ENCODE measurements around the gene ENTREP3. TPM values are rescaled to one million over a fixed set of nuclear protein-coding genes. Genes with fewer than 3 reads are reported as not detected.
A peak's percentile ranks its signal among the peaks of the same experiment; 100 is the strongest.
"Not testable (repeated sequence)": the region's sequence is repeated elsewhere in the genome, so short reads cannot be mapped to it uniquely, and the experiment has no call there.

ENTREP3 gene
- total RNA-seq, 3 donors from 2014 or later: 8.2 to 12.1 (median 10.2) TPM

DNA sequence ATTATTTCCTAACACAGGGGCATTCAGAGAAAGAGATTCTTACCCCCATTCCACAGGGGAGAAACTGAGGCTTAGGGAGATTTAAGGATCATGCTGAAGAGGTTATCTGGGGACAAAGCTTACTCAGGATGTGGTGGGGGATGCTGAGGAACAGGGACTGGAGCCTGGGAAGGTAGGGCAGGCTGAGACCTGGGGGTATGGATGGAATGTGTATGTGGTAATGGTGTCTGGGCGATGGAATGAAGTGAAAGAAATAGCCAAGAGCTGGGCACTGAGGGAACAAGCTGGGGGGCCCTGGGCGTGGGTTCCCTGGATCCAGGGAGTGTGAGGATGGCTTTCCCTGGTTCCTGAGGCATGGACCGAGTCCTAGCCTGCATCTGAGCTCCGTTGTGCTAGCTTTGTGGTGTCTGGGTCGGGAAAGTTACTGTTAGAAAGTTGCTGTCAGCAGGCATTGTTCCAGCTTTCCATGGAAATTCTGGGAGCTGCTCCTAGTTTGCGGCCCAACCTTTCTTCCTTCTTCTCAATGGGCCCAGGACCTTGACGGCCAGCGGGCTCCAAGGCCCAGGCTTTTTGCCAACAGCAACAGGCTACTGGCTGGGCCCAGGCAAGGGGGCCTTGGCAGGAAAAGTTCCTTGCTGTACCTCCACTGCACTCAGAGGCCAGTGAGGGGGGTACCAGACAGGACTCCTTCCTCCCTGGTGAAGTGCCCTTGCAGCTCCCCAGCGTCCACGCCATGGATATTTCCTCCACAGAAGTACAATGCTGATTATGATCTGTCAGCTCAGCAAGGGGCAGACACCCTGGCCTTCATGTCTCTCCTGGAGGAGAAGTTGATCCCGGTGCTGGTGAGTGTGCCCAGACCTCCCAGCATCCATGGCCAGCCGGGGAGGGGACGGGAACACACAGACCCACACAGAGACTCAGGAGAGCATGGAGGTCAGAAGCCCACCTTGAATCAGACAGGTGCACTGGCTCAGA is 23.0 kb downstream of the ENTREP3 start:
- H3K27ac ChIP-seq: peak overlapping the region; percentile 50 to 72
- H3K4me1 ChIP-seq; H3K9me3 ChIP-seq; intact Hi-C loops (cut with DNase I; ENCODE audit: low total_unique reads); H3K4me3 ChIP-seq; H3K36me3 ChIP-seq; H3K27me3 ChIP-seq; DNase-seq (ENCODE audit: low spot score in 2 of 2): not testable (repeated sequence)

DNA sequence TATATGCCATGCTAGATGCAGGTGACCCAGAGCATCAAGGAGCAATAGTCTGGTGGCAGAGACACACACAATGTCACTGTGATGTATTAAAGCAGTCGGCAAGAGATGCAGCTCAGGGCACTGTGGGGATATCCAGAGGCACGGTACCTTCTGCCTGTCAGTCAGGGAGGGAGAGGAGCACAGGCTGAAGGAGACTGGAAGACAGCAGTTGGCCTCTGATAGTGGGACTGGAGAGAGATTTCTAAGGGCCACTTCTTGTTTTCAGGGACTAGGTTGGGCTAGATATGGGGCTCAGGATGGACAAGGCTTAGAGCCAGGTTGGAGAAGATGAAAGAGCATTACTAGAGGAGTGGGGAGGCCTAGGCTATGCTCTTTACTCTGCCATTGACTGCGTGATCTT is 24.0 kb downstream of the ENTREP3 start:
- H3K4me3 ChIP-seq; intact Hi-C loops (cut with DNase I; ENCODE audit: low total_unique reads); H3K27me3 ChIP-seq; H3K9me3 ChIP-seq; H3K4me1 ChIP-seq; DNase-seq (ENCODE audit: low spot score in 2 of 2); H3K36me3 ChIP-seq: not testable (repeated sequence)
- peak overlapping the region; percentile 19 to 50 for H3K27ac ChIP-seq

DNA sequence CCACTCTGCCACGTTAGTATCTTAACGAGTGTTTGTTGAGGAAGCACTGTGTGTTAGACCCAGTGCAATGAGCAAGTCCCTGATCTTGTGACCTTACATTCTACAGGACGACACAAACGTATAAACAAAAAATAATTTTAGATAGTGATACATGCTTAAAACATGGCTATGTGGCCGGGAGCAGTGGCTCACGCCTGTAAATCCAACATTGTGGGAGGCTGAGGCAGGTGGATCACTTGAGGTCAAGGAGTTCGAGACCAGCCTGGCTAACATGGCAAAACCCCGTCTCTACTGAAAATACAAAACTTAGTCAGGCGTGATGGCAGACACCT is 27.2 kb downstream of the ENTREP3 start:
- TF ChIP-seq, protein P1, sequence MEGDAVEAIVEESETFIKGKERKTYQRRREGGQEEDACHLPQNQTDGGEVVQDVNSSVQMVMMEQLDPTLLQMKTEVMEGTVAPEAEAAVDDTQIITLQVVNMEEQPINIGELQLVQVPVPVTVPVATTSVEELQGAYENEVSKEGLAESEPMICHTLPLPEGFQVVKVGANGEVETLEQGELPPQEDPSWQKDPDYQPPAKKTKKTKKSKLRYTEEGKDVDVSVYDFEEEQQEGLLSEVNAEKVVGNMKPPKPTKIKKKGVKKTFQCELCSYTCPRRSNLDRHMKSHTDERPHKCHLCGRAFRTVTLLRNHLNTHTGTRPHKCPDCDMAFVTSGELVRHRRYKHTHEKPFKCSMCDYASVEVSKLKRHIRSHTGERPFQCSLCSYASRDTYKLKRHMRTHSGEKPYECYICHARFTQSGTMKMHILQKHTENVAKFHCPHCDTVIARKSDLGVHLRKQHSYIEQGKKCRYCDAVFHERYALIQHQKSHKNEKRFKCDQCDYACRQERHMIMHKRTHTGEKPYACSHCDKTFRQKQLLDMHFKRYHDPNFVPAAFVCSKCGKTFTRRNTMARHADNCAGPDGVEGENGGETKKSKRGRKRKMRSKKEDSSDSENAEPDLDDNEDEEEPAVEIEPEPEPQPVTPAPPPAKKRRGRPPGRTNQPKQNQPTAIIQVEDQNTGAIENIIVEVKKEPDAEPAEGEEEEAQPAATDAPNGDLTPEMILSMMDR (IDR thresholded peaks at IDR 0.05): no peak
- no peak for TF ChIP-seq POLR2A (IDR thresholded peaks at IDR 0.05)
- no peak for TF ChIP-seq POLR2AphosphoS5 (IDR thresholded peaks at IDR 0.05)
- intact Hi-C loops (cut with DNase I; ENCODE audit: low total_unique reads): no loop called here

DNA sequence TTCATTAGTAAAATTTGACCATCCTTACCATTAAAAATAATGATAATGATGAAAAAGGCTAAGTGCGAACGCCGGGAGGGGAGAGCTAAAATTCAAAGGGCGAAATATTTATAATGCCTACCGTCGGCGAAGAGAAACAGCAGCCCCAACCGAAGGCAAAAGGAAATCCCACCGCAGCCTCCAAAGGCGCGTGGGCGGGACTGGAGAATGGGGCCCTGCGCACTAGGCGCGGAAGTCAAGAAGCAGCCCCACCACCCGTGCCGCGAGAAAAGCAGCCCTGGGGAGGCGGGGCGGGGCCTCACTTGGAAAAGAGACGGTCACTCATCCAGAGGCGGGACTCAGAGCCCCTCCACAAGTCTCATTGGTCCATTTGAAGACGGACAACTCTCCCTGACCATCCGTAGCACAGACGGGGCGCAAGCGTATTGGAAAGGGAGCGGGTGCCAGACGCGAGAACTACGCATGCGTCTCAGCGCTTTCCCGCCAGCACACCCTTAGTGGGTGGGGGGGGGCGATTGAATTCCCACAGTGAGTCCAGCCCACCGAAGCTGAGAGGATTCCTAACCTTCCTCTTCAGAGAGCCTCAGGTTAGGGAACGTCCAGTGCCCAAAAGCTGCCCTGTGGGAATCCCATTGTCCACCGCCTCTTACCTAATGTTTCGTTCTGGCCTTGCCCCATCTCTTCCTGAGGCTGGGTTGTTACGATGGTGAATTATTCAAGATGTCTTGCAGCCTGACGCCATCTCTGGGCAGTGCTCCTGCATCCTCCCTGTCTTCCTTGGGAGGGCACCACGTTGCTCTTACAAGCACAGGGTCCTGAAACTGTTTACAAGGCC is 27.8 kb downstream of the ENTREP3 start:
- Histone ChIP-seq H3K27ac (peak overlapping the region; percentile 88 to 89), H3K9me3 (no peaks in the 10 kb centered on the region), H3K27me3 (no peaks in the 10 kb centered on the region), H3K4me1 (no peaks in the 10 kb centered on the region), H3K4me3 (peak overlapping the region; percentile 57 to 75 (median 65)), H3K36me3 (no peaks in the 10 kb centered on the region)
- DNase-seq (ENCODE audit: low spot score in 2 of 2): peak; percentile 97 to 99
- intact Hi-C loops (cut with DNase I; ENCODE audit: low total_unique reads): no loop called here
- TF ChIP-seq POLR2AphosphoS5 (IDR thresholded peaks at IDR 0.05) (peak; percentile 57 to 79 (median 78)), POLR2A (IDR thresholded peaks at IDR 0.05) (peak; percentile 52)
- TF ChIP-seq, protein P1 (IDR thresholded peaks at IDR 0.05): no peak

More for the DNA sequence above, 27.2 kb downstream of the ENTREP3 start:
- no peak for DNase-seq (ENCODE audit: low spot score in 2 of 2)
- Histone ChIP-seq H3K4me1 (no peaks in the 10 kb centered on the region), H3K4me3 (peak overlapping the region; percentile 57 to 75 (median 65)), H3K27ac (peak overlapping the region; percentile 88 to 89), H3K27me3 (no peaks in the 10 kb centered on the region), H3K36me3 (no peaks in the 10 kb centered on the region), H3K9me3 (no peaks in the 10 kb centered on the region)

DNA sequence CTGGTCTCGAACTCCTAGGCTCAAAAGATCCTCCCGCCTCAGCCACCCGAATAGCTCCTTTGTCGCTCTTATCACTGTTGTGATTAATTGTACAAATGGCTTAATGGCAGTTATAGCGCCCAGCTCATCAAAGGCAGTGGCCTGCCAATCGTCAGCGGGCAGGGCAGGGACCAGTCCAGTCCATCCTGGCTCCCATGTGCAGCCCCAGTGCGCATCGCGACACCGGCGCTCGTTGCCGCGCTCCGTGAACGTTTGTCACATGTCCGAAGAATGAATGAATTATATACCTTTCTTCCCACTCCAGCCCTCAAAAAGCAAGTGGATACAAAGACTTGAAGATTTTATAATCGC is 28.4 kb downstream of the ENTREP3 start:
- H3K36me3 ChIP-seq: no peaks in the 10 kb centered on the region
- peak overlapping the region; percentile 57 to 75 (median 65) for H3K4me3 ChIP-seq
- peak in 1 of 2 donors; percentile 42 for DNase-seq (ENCODE audit: low spot score in 2 of 2)
- peak overlapping the region; percentile 88 to 89 for H3K27ac ChIP-seq
- H3K9me3 ChIP-seq: no peaks in the 10 kb centered on the region
- peak in 1 of 3 donors; percentile 7 for TF ChIP-seq POLR2AphosphoS5 (IDR thresholded peaks at IDR 0.05)
- TF ChIP-seq, protein P1 (IDR thresholded peaks at IDR 0.05): no peak
- TF ChIP-seq POLR2A (IDR thresholded peaks at IDR 0.05): no peak
- H3K4me1 ChIP-seq: no peaks in the 10 kb centered on the region
- intact Hi-C loops (cut with DNase I; ENCODE audit: low total_unique reads): no loop called here
- no peaks in the 10 kb centered on the region for H3K27me3 ChIP-seq
